Ascending aorta (tissue), 2 donors: ENCODE results near the gene CPA3. TPM values are rescaled to one million over a fixed set of nuclear protein-coding genes. Genes with fewer than 3 reads are reported as not detected.

Source experiments
- DNase-seq, 2 donors: peaks; one replicate each; pipeline ENCODE4 v3.0.0-alpha.2; 2019; ENCODE audit warnings: low spot score in 2 of 2
- H3K27ac ChIP-seq, 2 donors: fragments of 200-600 bp; sonication (generic); one replicate each; pipeline ENCODE4 v1.5.1; 2016 to 2017; ENCODE audit warnings: mild to moderate bottlenecking in 1 of 2
- H3K27me3 ChIP-seq: fragments of 200-600 bp; sonication (generic); one replicate; pipeline ENCODE4 v1.5.1; 2017
- H3K36me3 ChIP-seq, 2 donors: fragments of 200-600 bp; sonication (generic); one replicate each; pipeline ENCODE4 v1.5.1; 2016
- H3K4me1 ChIP-seq, 2 donors: fragments of 200-600 bp; sonication (generic); one replicate each; pipeline ENCODE4 v1.5.1; 2016 to 2017; ENCODE audit warnings: mild to moderate bottlenecking in 1 of 2
- H3K4me3 ChIP-seq, 2 donors: fragments of 200-600 bp; sonication (generic); one replicate each; pipeline ENCODE4 v1.5.1; 2016 to 2017; ENCODE audit warnings: mild to moderate bottlenecking in 1 of 2
- H3K9me3 ChIP-seq, 2 donors: fragments of 200-600 bp; sonication (generic); one replicate each; pipeline ENCODE4 v1.5.1; 2016
- intact Hi-C: fragments of 100-400 bp; cut with DNase I; formaldehyde crosslinking; loops from one replicate; pipeline ENCODE4 v1.15.1; 2023
- total RNA-seq: library from RNA; depleted of rRNA; stranded (reverse); fragments of >200 nt; gene quantifications from one replicate; pipeline ENCODE4 v1.1.0, GENCODE V29; 2016
- TF ChIP-seq, protein P1 (sequence below), 3 experiments: fragments of 200-600 bp in 2 of 3; fragments of 450-650 bp in 1 of 3; sonication (generic) in 2 of 3; IDR thresholded peaks; one replicate each; pipeline ENCODE4 v1.5.1; 2016 to 2019; ENCODE audit warnings: antibody characterized with exemption in 3 of 3, mild to moderate bottlenecking in 1 of 3, moderate library complexity in 1 of 3

Gene CPA3
- total RNA-seq, 1 donor from 2014 or later, result not detected

DNA sequence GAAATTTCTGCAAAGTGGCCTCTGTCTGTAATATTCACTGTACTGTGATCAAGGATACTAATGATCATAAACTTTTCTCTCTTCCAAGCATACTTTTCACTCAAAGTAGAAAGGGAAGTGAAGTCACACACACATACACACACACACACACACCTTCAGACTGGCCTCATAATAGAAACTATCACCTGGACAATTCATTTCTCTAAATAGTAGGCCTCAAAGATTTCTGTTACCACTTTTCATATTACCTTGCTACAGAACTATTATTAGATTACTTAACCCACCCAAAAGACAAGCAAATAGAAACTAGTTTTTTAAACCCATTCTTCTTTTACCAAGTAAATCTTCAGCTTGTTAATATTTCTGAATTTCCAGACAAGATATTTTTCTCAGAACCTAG lies 25.3 kb upstream of the CPA3 start:
- Histone ChIP-seq H3K4me1 (no peaks in the 10 kb centered on the region), H3K36me3 (no peaks in the 10 kb centered on the region), H3K4me3 (no peak overlapping the region), H3K9me3 (no peaks in the 10 kb centered on the region), H3K27ac (no peak overlapping the region), H3K27me3 (no peaks in the 10 kb centered on the region)
- intact Hi-C loops, result no loop called here
- TF ChIP-seq, protein P1, sequence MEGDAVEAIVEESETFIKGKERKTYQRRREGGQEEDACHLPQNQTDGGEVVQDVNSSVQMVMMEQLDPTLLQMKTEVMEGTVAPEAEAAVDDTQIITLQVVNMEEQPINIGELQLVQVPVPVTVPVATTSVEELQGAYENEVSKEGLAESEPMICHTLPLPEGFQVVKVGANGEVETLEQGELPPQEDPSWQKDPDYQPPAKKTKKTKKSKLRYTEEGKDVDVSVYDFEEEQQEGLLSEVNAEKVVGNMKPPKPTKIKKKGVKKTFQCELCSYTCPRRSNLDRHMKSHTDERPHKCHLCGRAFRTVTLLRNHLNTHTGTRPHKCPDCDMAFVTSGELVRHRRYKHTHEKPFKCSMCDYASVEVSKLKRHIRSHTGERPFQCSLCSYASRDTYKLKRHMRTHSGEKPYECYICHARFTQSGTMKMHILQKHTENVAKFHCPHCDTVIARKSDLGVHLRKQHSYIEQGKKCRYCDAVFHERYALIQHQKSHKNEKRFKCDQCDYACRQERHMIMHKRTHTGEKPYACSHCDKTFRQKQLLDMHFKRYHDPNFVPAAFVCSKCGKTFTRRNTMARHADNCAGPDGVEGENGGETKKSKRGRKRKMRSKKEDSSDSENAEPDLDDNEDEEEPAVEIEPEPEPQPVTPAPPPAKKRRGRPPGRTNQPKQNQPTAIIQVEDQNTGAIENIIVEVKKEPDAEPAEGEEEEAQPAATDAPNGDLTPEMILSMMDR (IDR thresholded peaks at IDR 0.05), result no peak
- no peak for DNase-seq

DNA sequence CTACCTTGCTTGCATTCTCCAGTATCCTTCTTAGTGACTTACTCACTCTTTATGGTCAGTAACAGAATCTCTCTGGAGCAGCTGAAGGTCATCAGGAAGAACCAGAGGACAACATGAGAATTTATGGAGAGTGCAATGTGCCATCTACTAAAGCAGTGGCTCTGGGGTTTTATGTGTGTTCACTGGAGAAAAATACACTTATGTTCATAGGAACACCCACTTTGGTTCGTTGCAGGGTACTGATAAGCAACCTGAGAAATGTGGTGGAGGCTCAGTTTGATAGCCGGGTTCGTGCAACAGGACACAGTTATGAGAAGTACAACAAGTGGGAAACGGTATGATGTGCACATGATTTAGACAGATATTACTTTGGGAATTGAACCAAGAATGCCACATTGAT lies 24.6 kb upstream of the CPA3 start:
- intact Hi-C loops, result no loop called here
- DNase-seq, result no peak
- no peaks in the 10 kb centered on the region for H3K9me3 ChIP-seq
- no peaks in the 10 kb centered on the region for H3K36me3 ChIP-seq
- no peaks in the 10 kb centered on the region for H3K4me1 ChIP-seq
- no peak overlapping the region for H3K27ac ChIP-seq
- TF ChIP-seq, protein P1 (IDR thresholded peaks at IDR 0.05), result no peak
- no peaks in the 10 kb centered on the region for H3K27me3 ChIP-seq
- no peak overlapping the region for H3K4me3 ChIP-seq

DNA sequence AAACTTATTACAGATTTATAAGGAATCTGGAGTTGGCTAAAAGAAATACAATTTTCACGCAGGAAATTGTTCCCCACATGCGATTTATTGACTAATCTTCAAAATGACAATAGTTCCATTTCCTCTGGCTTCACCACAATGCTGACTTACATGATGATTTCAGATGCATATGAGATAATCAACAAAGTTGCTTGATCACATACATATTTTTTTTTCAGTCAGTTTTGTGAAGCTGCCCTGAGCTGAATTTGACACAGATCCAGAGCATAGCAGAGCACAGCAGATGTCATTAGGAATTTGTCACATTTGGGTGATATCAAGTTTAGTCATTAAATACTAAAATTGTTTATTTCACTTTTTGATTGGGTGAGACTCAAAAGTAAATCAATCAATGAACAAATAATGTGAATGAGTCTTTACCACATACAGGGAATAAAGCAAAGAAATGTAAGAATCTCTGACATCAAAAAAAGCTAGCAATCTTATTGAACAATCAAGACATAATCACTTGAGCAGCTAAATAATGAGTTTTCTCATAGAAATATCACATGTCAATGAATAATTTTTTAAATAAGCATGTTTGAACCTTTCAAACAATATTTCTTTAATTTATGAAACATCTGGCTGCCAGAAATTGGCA lies 19.2 kb upstream of the CPA3 start:
- TF ChIP-seq, protein P1 (IDR thresholded peaks at IDR 0.05), result no peak

DNA sequence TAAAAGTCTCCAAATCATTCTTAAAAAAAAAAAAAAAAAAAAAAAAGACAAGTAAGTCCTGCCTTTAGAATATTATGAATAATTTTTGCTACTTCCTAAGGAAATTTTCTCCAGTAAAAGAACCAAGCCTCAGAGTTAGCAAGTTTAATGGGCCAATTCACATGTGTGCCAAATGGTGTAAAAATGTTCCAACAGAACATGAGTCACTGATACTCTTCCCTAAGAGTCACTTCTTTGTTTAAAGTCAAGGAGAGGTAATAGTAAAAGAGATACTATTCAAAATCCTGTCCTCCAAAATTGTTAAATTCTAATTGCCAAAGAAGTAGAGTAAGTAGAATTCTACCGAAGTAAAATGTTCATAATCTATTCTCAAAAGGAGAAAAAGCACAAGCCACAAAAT lies 17.7 kb upstream of the CPA3 start:
- intact Hi-C loops, result no loop called here
- no peak for DNase-seq
- Histone ChIP-seq H3K27ac (no peak overlapping the region), H3K4me1 (no peaks in the 10 kb centered on the region), H3K9me3 (no peaks in the 10 kb centered on the region), H3K4me3 (no peak overlapping the region), H3K27me3 (no peaks in the 10 kb centered on the region), H3K36me3 (no peaks in the 10 kb centered on the region)
- TF ChIP-seq, protein P1 (IDR thresholded peaks at IDR 0.05), result no peak

More for the DNA sequence above, 19.2 kb upstream of the CPA3 start:
- Histone ChIP-seq H3K9me3 (no peaks in the 10 kb centered on the region), H3K4me3 (no peak overlapping the region), H3K27me3 (no peaks in the 10 kb centered on the region), H3K27ac (no peak overlapping the region), H3K36me3 (no peaks in the 10 kb centered on the region), H3K4me1 (no peaks in the 10 kb centered on the region)
- no peak for DNase-seq
- intact Hi-C loops, result no loop called here

DNA sequence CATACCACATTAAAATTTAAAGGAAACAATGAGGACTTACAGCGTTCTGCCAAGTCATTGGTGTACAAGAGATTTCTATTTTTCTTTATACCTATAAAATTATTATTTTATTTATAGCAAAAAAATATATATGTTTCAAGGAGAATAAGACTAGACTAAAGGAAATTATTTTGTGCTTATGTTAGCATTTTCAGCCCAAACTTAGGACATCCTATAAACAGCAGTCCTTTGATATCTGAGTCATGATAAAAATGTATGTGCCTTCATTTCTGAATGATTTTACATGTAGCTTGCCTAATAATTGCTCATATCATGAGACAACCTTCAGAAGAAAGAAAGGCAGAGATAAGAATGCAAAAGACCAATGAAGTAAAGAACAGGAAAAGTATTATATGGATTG lies 16.7 kb upstream of the CPA3 start:
- no peaks in the 10 kb centered on the region for H3K4me1 ChIP-seq
- no peaks in the 10 kb centered on the region for H3K27me3 ChIP-seq
- no peaks in the 10 kb centered on the region for H3K36me3 ChIP-seq
- no peak overlapping the region for H3K4me3 ChIP-seq
- DNase-seq, result no peak
- TF ChIP-seq, protein P1 (IDR thresholded peaks at IDR 0.05), result no peak
- H3K27ac ChIP-seq, result no peak overlapping the region
- intact Hi-C loops, result no loop called here
- H3K9me3 ChIP-seq, result no peaks in the 10 kb centered on the region
